ENCODE results near the gene NPB. TPM values are rescaled to one million over a fixed set of nuclear protein-coding genes. Genes with fewer than 3 reads are reported as not detected.

Gene NPB
- total and polyA plus RNA-seq, 3 experiments from 2014 or later = 0.57 to 0.62 TPM; not detected in 1

DNA sequence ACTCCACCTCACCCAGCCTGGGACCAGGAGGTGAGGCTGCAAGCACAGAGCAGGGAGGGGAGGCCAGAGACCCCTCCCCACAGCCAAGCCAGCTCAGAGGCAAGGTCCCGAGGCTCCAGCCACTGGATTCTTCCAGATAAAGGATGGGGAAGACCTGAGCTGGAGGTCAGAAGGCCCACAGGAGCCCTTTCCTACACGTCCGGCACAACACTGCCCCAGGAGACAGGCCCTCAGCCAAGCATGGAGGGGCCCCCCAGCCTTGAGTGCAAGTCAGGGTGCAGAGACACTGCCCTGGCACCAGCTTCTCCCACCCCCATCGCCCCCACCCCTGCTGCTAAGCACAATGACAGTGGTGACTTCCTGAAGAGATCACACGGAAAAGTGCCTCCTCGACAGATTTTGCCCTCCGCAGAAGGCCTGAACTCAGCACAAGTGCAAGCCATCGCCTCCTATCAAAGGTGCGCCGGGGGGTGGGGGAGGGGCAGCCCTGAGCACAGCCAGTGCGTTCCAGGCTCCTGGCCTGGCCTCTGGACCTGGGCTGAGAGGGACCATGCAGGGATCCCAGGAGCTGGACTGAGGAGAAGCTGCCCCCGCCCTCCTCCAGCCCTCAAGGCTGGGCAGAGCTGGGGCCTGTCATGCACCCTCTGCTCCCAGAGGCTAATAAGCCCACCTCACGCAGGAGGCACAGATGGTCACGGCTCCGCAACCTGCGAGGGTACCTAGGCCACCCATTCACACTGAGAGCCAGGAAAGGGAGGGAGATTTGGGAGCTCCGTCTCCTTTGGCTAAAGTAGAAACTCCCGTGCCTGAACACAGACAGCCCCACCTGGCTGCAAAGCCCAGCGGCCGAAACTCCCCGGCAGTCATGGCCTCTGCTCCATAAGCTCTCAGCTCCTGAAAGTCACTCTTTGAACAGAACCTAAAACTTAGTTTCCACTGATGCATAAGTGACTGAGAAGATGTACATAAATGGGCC, 22.8 kb downstream of the NPB start:
- no peak for DNase-seq
- H3K27me3 Mint-ChIP-seq = peaks cover 0 to 9% of the 10 kb centered on the region in 2 donors
- H3K4me1 Mint-ChIP-seq = peaks cover 7 to 14% (median 14%) of the 10 kb centered on the region in 3 donors
- Histone ChIP-seq H3K36me3 (ENCODE audit: insufficient read depth, low read length) (no peaks in the 10 kb centered on the region), H3K9me3 (ENCODE audit: low read length) (no peaks in the 10 kb centered on the region), H3K27ac (ENCODE audit: low read depth, low read length) (peak overlapping the region; percentile 69), H3K4me3 (ENCODE audit: low read length) (no peak overlapping the region), H3K4me1 (ENCODE audit: insufficient read depth, low read length) (peaks cover 35% of the 10 kb centered on the region), H3K27me3 (ENCODE audit: insufficient read depth, low read length, poor library complexity, severe bottlenecking) (peaks cover 7% of the 10 kb centered on the region)
- peaks cover 0 to 5% (median 0%) of the 10 kb centered on the region in 3 donors for H3K36me3 Mint-ChIP-seq
- POLR2A ChIA-PET = interaction anchor here (0.8 to 1.8 kb wide), 2 partner anchors 12 to 33 kb away, joined by 4 to 9 read pairs; no protein-coding TSS in a partner anchor
- H3K27ac Mint-ChIP-seq = peak overlapping the region in 4 of 8 donors; percentile 50 to 91 (median 66)
- peak overlapping the region; percentile 32 to 80 (median 72) for H3K4me3 Mint-ChIP-seq
- no peaks in the 10 kb centered on the region for H3K9me3 Mint-ChIP-seq
- CTCF ChIA-PET = no interaction called here

- CTCF ChIA-PET = interaction anchor here (0.6 to 1.1 kb wide), 2 partner anchors 9 to 54 kb away, joined by 3 read pairs; no protein-coding TSS in a partner anchor
- H3K4me1 ChIP-seq (ENCODE audit: insufficient read depth, low read length) = peaks cover 35% of the 10 kb centered on the region
- H3K36me3 ChIP-seq (ENCODE audit: insufficient read depth, low read length) = no peaks in the 10 kb centered on the region
- H3K27me3 ChIP-seq (ENCODE audit: insufficient read depth, low read length, poor library complexity, severe bottlenecking) = peaks cover 7% of the 10 kb centered on the region
- H3K27ac ChIP-seq (ENCODE audit: low read depth, low read length) = peak overlapping the region; percentile 69
- Mint-ChIP-seq H3K27ac (peak overlapping the region in 7 of 8 donors; percentile 54 to 94 (median 73)), H3K9me3 (no peaks in the 10 kb centered on the region), H3K27me3 (peaks cover 0 to 9% of the 10 kb centered on the region in 2 donors), H3K36me3 (peaks cover 0 to 5% (median 0%) of the 10 kb centered on the region in 3 donors), H3K4me1 (peaks cover 7 to 14% (median 14%) of the 10 kb centered on the region in 3 donors), H3K4me3 (peak overlapping the region; percentile 72 to 89 (median 80))
- peak overlapping the region; percentile 39 for H3K4me3 ChIP-seq (ENCODE audit: low read length)
- no peak for DNase-seq
- H3K9me3 ChIP-seq (ENCODE audit: low read length) = no peaks in the 10 kb centered on the region
- POLR2A ChIA-PET = interaction anchor here (0.7 to 1.8 kb wide), 4 partner anchors 9 to 243 kb away, joined by 3 to 9 read pairs (median 6); partner anchors contain the start of gene ARL16
Observed at GRCh38 chr17:81925860-81926450, 23.9 kb downstream of the NPB start.

DNA sequence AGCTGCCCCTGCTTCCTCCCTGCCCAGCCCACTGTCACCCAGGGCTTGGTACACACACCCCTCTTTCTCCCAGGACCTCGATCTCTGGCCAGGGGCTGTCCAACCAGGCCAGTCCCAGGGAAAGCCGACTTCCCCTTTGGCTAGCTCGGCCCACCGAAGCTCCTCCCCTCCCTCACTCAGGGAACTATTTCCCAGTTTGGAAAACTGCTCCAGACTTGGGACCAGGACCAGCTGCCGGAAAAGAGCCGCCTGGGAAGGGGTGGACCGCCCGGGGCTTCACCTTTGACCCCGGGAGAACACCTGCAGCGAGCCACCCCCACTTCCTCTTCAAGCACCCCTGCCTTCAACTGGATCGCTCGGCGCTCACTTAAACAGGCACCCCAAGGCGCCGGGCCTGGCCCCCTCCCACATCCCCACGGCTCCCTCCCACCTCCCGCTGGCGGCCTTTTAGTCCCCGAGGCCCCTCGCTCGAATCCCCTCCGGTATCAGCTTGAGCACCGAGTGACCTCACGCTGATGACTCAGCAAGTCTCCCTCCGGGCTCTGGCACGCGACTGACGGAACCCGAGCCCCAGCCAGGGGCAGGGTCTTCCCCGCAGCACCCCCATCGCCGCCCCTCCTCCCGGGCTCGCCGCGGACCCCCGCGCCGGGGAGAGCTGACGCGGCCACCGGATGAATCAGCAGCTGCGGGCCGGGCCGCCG, 24.6 kb downstream of the NPB start:
- Mint-ChIP-seq H3K4me1 (peaks cover 7 to 14% (median 14%) of the 10 kb centered on the region in 3 donors), H3K27ac (peak overlapping the region; percentile 41 to 94 (median 72)), H3K27me3 (peaks cover 0 to 10% of the 10 kb centered on the region in 2 donors), H3K36me3 (peaks cover 0 to 3% (median 0%) of the 10 kb centered on the region in 3 donors), H3K9me3 (no peaks in the 10 kb centered on the region), H3K4me3 (peak overlapping the region; percentile 72 to 89 (median 80))
- H3K9me3 ChIP-seq (ENCODE audit: low read length) = no peaks in the 10 kb centered on the region
- H3K4me1 ChIP-seq (ENCODE audit: insufficient read depth, low read length) = peaks cover 35% of the 10 kb centered on the region
- H3K27me3 ChIP-seq (ENCODE audit: insufficient read depth, low read length, poor library complexity, severe bottlenecking) = peaks cover 7% of the 10 kb centered on the region
- CTCF ChIA-PET = interaction anchor here (1.1 kb wide), 1 partner anchor 9 kb away, joined by 3 read pairs; no protein-coding TSS in a partner anchor
- peak overlapping the region; percentile 69 for H3K27ac ChIP-seq (ENCODE audit: low read depth, low read length)
- peak in 4 of 5 donors; percentile 23 to 78 (median 34) for DNase-seq
- no peaks in the 10 kb centered on the region for H3K36me3 ChIP-seq (ENCODE audit: insufficient read depth, low read length)
- POLR2A ChIA-PET = interaction anchor here (0.7 to 1.8 kb wide), 4 partner anchors 9 to 243 kb away, joined by 3 to 8 read pairs (median 4); partner anchors contain the start of gene ARL16
- peak overlapping the region; percentile 60 for H3K4me3 ChIP-seq (ENCODE audit: low read length)

DNA sequence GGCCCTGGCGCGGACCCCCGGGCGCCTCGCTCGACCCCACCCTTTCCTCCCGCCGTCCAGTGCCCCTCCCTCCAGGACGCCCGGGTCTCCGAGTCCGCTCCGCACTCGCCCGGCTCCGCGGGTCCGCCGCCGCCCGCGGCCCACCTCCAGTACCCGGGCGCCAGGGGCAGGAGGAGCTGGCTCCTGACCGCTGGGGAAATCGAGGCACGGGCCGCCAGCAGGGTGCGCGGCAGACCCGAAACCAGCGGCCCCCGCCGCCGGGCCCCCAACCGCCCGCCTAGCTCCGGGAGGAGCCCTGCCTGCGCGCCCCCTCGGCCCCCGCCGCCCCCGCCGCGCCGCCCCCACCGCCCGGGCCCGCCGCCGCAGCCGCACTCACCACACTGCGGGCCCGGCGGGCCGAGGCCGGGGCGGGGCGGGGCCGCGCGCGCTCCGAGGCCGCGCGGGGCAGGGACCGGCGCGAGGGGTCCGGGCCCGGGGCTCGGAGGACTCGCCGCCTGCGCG, 25.2 kb downstream of the NPB start:
- Histone ChIP-seq H3K4me1 (ENCODE audit: insufficient read depth, low read length) (peaks cover 35% of the 10 kb centered on the region), H3K27me3 (ENCODE audit: insufficient read depth, low read length, poor library complexity, severe bottlenecking) (peaks cover 7% of the 10 kb centered on the region), H3K36me3 (ENCODE audit: insufficient read depth, low read length) (no peaks in the 10 kb centered on the region), H3K27ac (ENCODE audit: low read depth, low read length) (peak overlapping the region; percentile 69), H3K4me3 (ENCODE audit: low read length) (peak overlapping the region; percentile 60), H3K9me3 (ENCODE audit: low read length) (no peaks in the 10 kb centered on the region)
- peak overlapping the region in 5 of 7 donors; percentile 60 to 80 (median 71) for H3K4me3 Mint-ChIP-seq
- peaks cover 0 to 15% of the 10 kb centered on the region in 2 donors for H3K27me3 Mint-ChIP-seq
- DNase-seq = peak in 1 of 5 donors; percentile 17
- H3K4me1 Mint-ChIP-seq = peaks cover 7 to 14% (median 14%) of the 10 kb centered on the region in 3 donors
- CTCF ChIA-PET = interaction anchor here (0.9 to 2.0 kb wide), 4 partner anchors 11 to 110 kb away, joined by 3 to 5 read pairs (median 4); partner anchors contain the start of gene DCXR
- H3K27ac Mint-ChIP-seq = peak overlapping the region in 1 of 8 donors; percentile 68
- peaks cover 0 to 3% (median 0%) of the 10 kb centered on the region in 3 donors for H3K36me3 Mint-ChIP-seq
- no peaks in the 10 kb centered on the region for H3K9me3 Mint-ChIP-seq
- POLR2A ChIA-PET = interaction anchor here (0.9 to 1.8 kb wide), 5 partner anchors 10 to 57 kb away, joined by 3 to 8 read pairs (median 4); partner anchors contain the start of genes ARHGDIA and PCYT2

DNA sequence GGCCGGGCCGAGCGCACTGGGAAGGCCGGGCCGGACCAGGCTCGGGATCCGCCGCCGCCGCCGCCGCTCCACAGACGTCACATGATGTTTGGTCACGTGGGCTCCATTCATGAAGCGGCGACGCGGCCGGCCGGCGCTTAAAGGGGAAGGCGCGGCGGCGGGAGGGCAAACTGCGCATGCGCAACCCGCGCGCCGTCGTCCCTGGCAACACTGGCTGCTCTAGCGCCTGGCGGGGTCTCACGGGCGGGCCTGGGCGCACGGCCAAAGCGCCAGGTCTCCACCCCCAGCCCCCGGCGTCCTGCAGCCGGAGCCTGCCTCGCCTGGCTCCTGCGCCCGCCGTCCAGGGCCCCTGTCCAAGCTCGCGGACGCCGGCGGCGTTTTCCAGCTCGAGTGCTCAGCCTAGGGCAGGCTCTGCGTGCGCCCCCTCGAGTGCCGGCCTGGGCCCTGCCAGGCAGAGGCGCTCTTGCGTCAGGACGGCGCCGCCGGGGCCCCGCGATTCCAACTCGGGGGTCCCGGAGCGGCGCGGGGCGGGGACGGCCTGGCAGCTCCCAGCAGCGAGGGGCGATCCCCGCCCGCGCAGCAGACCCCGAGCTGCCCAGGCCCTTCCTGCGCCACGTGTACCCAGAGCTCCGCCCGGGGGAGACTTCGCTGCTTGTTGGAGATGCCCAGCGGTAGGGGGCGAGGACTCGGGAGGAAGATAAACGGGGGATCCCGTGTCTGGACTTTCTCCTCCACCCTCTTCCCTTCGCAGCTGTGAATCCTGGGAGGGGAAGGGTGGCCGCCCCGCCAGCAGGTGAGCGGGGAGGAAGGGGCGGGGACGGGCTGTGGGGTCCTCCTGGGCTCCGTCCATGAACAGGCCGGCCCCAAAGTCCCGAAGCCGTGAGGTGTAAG, 25.9 kb downstream of the NPB start, which contains the start of gene MAFG:
Gene MAFG (minus strand): TSS at position 83 of the 891 bp plus-strand sequence. CDS start 4,550 bp downstream, outside the sequence.
- peaks cover 7% of the 10 kb centered on the region for H3K27me3 ChIP-seq (ENCODE audit: insufficient read depth, low read length, poor library complexity, severe bottlenecking)
- H3K27ac Mint-ChIP-seq = peak within 1 kb of the TSS; percentile 41 to 94 (median 72)
- H3K27me3 Mint-ChIP-seq = peaks cover 0 to 15% of the 10 kb centered on the region in 2 donors
- CTCF ChIA-PET = interaction anchor here (0.9 to 2.0 kb wide), 5 partner anchors 12 to 110 kb away, joined by 3 to 5 read pairs (median 4); partner anchors contain the start of gene DCXR
- H3K36me3 Mint-ChIP-seq = peaks cover 0 to under 1% (median 0%) of the 10 kb centered on the region in 3 donors
- POLR2A ChIA-PET = interaction anchor here (0.6 to 1.1 kb wide), 4 partner anchors 17 to 204 kb away, joined by 3 to 8 read pairs (median 4); partner anchors contain the start of genes ARHGDIA and PCYT2
- H3K4me3 ChIP-seq (ENCODE audit: low read length) = peak within 1 kb of the TSS; percentile 60
- no peaks in the 10 kb centered on the region for H3K9me3 ChIP-seq (ENCODE audit: low read length)
- H3K36me3 ChIP-seq (ENCODE audit: insufficient read depth, low read length) = no peaks in the 10 kb centered on the region
- H3K4me3 Mint-ChIP-seq = peak within 1 kb of the TSS; percentile 72 to 89 (median 80)
- H3K4me1 ChIP-seq (ENCODE audit: insufficient read depth, low read length) = peaks cover 35% of the 10 kb centered on the region
- no peaks in the 10 kb centered on the region for H3K9me3 Mint-ChIP-seq
- peak within 1 kb of the TSS; percentile 69 for H3K27ac ChIP-seq (ENCODE audit: low read depth, low read length)
- H3K4me1 Mint-ChIP-seq = peaks cover 7 to 14% (median 14%) of the 10 kb centered on the region in 3 donors
- DNase-seq = peak; percentile 86 to 94 (median 89)

DNA sequence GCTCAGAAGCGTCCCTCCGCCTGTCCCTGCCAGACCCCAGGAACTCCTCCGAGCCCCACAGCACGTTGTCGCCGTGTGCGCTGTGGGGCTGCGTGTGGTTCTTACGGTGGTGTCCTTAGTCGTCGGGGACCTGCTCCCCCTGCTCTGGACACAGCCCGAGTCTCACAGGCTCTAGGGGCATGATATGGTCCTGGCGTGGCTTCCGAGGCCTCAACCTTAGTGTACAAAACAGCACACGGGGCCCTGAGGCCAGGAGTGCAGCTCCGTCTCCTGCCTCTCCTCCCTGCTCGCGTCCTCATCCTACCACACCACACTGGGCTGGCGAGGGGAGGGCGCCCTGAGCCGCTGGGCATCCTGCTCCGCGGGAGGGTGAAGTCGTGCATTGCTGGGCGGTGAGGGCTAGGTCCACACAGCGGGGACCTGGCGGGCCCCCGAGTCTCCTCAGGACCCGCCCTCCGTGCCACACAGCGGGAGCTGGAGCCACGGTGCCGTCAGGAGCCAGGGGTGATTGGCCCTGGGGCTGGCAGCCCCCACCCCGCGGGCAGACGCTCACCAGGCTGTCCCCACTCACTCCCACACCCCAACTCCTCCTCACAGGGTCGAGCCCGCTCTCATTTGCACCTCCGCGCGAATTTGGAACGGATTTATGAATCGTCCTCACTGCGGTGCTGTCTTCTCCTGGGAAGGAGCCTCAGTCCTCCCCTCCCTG, 26.7 kb downstream of the NPB start:
- H3K9me3 ChIP-seq (ENCODE audit: low read length) = no peaks in the 10 kb centered on the region
- no peaks in the 10 kb centered on the region for H3K36me3 ChIP-seq (ENCODE audit: insufficient read depth, low read length)
- no peaks in the 10 kb centered on the region for H3K9me3 Mint-ChIP-seq
- peaks cover 35% of the 10 kb centered on the region for H3K4me1 ChIP-seq (ENCODE audit: insufficient read depth, low read length)
- CTCF ChIA-PET = interaction anchor here (0.7 to 2.0 kb wide), 4 partner anchors 13 to 31 kb away, joined by 3 to 5 read pairs (median 4); no protein-coding TSS in a partner anchor
- peaks cover 8 to 14% (median 14%) of the 10 kb centered on the region in 3 donors for H3K4me1 Mint-ChIP-seq
- peaks cover 7% of the 10 kb centered on the region for H3K27me3 ChIP-seq (ENCODE audit: insufficient read depth, low read length, poor library complexity, severe bottlenecking)
- H3K36me3 Mint-ChIP-seq = no peaks in the 10 kb centered on the region
- peaks cover under 1 to 15% of the 10 kb centered on the region in 2 donors for H3K27me3 Mint-ChIP-seq
- peak overlapping the region; percentile 41 for H3K4me3 ChIP-seq (ENCODE audit: low read length)
- H3K27ac ChIP-seq (ENCODE audit: low read depth, low read length) = peak overlapping the region; percentile 52
- H3K4me3 Mint-ChIP-seq = peak overlapping the region; percentile 41 to 74 (median 51)
- peak in 1 of 5 donors; percentile 15 for DNase-seq
- POLR2A ChIA-PET = interaction anchor here (0.6 kb wide), 1 partner anchor 205 kb away, joined by 4 read pairs; no protein-coding TSS in a partner anchor
- H3K27ac Mint-ChIP-seq = peak overlapping the region in 4 of 8 donors; percentile 39 to 61 (median 50)

All from CD8-positive, alpha-beta memory T cell (primary cell).